BJ (cell line): Measurements from ENCODE around the gene MRAS. TPM values are rescaled to one million over a fixed set of nuclear protein-coding genes. Genes with fewer than 3 reads are reported as not detected.

Experiments used
- CTCF ChIA-PET: fragments of 350-600 bp; formaldehyde crosslinking; extraction: SDS; loops from one replicate; lab custom pipeline; 2021; ENCODE audit warnings: antibody characterized with exemption, inconsistent platforms; lab: Yijun Ruan, JAX
- POLR2A ChIA-PET: fragments of 300-600 bp; sonication (Branson Sonifier 250); formaldehyde crosslinking; extraction: SDS; loops from one replicate; lab custom pipeline; 2021; ENCODE audit warnings: antibody characterized with exemption; lab: Charles Lee
- DNase-seq: peaks from one replicate; pipeline ENCODE4 v3.0.0-alpha.2; 2011; ENCODE audit warnings: low read depth
- H3K27me3 ChIP-seq: 2 replicates; pipeline ENCODE4 v1.6.0; 2011; ENCODE audit warnings: low read length; ENCODE audit not compliant: control insufficient read depth, insufficient read depth
- H3K36me3 ChIP-seq: 2 replicates; pipeline ENCODE4 v1.5.1; 2011; ENCODE audit warnings: low read length; ENCODE audit not compliant: control insufficient read depth, insufficient read depth
- H3K4me3 ChIP-seq: 2 replicates; pipeline ENCODE4 v1.5.1; 2011; ENCODE audit warnings: low read depth, mild to moderate bottlenecking, control low read depth, low read length
- polyA plus RNA-seq: library from polyadenylated mRNA; depleted of rRNA; stranded (reverse); fragments of >200 nt; gene quantifications from 2 replicates; pipeline ENCODE4 v1.2.3, GENCODE V29; 2011
- TF ChIP-seq, protein P1 (sequence below): IDR thresholded peaks from 2 replicates; pipeline ENCODE4 v1.5.1; 2011; ENCODE audit warnings: low read depth, mild to moderate bottlenecking, control low read depth, inconsistent platforms, low read length, moderate library complexity; ENCODE audit not compliant: insufficient read depth

The MRAS gene
- polyA plus RNA-seq, 1 experiment: 99.8 TPM

GRCh38 chr3:138405486-138405885 lies 57.1 kb downstream of the MRAS start:
- DNase-seq: no peak
- H3K27me3 ChIP-seq: no peaks in the 10 kb centered on the region
- CTCF ChIA-PET: interaction anchor here (1.0 to 4.7 kb wide), 2 partner anchors 13 to 16 kb away, joined by 3 to 27 read pairs; no protein-coding TSS in a partner anchor
- no peak overlapping the region for H3K4me3 ChIP-seq
- TF ChIP-seq, protein P1, sequence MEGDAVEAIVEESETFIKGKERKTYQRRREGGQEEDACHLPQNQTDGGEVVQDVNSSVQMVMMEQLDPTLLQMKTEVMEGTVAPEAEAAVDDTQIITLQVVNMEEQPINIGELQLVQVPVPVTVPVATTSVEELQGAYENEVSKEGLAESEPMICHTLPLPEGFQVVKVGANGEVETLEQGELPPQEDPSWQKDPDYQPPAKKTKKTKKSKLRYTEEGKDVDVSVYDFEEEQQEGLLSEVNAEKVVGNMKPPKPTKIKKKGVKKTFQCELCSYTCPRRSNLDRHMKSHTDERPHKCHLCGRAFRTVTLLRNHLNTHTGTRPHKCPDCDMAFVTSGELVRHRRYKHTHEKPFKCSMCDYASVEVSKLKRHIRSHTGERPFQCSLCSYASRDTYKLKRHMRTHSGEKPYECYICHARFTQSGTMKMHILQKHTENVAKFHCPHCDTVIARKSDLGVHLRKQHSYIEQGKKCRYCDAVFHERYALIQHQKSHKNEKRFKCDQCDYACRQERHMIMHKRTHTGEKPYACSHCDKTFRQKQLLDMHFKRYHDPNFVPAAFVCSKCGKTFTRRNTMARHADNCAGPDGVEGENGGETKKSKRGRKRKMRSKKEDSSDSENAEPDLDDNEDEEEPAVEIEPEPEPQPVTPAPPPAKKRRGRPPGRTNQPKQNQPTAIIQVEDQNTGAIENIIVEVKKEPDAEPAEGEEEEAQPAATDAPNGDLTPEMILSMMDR: no peak
- H3K36me3 ChIP-seq: peaks cover 15% of the 10 kb centered on the region
- POLR2A ChIA-PET: no interaction called here

DNA sequence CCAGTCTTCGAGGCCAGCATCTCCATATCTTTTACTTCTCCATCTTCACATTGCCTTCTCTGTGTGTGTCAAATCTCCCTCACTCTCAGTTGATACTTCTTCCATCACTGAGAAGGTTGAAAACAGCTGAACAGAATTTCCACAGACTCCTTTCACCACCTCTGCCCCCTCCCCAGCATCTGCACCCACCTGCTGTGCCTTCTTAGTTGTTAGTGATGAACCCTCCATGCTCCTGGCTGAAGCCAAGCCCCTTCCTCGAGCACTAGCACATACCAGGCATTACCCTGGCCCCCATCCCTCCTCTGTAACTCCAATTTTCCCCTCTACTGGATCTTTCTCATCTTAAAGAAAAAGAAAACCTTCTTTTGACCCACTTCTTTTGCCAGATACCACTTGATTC lies 58.2 kb downstream of the MRAS start:
- Histone ChIP-seq H3K27me3 (no peaks in the 10 kb centered on the region), H3K4me3 (no peak overlapping the region), H3K36me3 (peaks cover 10% of the 10 kb centered on the region)
- TF ChIP-seq, protein P1: no peak
- ChIA-PET CTCF (interaction anchor here (1.0 to 4.7 kb wide), 3 partner anchors 9 to 17 kb away, joined by 3 to 27 read pairs (median 6); no protein-coding TSS in a partner anchor), POLR2A (no interaction called here)
- no peak for DNase-seq

GRCh38 chr3:138407236-138407907 lies 59.0 kb downstream of the MRAS start:
- CTCF ChIA-PET: interaction anchor here (0.8 to 4.7 kb wide), 5 partner anchors 9 to 517 kb away, joined by 3 to 27 read pairs (median 5); no protein-coding TSS in a partner anchor
- Histone ChIP-seq H3K4me3 (no peak overlapping the region), H3K27me3 (no peaks in the 10 kb centered on the region), H3K36me3 (peaks cover 5% of the 10 kb centered on the region; the same call in 1 of the 2 replicates)
- no peak for DNase-seq
- TF ChIP-seq, protein P1: no peak
- POLR2A ChIA-PET: no interaction called here

DNA sequence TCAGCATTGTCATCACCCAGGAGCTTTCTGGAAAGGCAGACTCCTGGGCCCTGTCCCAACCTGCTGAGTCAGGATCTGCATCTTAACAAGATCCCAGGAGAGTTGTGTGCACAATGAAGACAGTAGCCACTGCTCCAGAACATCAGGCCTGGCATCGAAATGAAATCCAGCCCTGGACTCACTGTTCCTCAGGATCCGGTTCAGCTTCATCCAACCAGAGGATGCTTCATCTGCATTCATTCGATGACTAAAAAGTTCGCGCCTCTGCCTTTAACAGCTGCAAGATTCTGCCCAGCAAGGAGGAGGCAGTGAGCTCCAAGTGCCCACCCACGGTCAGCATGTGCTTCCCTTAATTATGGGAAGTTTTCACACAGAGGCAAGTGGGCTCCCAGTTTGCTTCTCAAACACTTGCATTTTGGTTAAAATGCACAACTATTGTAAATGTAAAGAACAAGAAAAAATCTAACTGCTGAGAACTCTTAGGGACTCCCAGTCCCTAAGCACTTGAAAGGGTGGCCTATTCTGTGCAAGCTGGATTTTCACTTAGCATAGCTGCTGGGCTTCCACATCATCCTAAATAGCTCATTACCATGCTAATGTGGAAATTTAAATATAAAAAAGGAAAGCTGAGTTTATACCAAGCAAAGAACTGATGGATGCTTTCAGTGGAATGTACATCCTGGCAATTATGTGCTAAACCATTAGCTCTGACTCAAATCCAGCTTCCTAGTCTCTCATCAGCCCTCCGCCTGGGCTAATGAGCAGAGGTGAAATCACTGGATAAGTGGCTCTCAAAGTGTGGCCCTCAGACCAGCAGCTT lies 60.6 kb downstream of the MRAS start:
- ChIA-PET CTCF (interaction anchor here (0.7 to 4.7 kb wide), 8 partner anchors 9 to 506 kb away, joined by 3 to 27 read pairs (median 5); no protein-coding TSS in a partner anchor), POLR2A (no interaction called here)
- H3K36me3 ChIP-seq: peaks cover 5% of the 10 kb centered on the region; the same call in 1 of the 2 replicates
- TF ChIP-seq, protein P1: no peak
- no peak for DNase-seq
- no peaks in the 10 kb centered on the region for H3K27me3 ChIP-seq
- H3K4me3 ChIP-seq: no peak overlapping the region
